ACC112 (cell line): ENCODE results near the gene NXT1.

Source experiments
- H2AFZ ChIP-seq: fragments of 200-600 bp; sonication (generic); one replicate; pipeline ENCODE4 v1.6.0; 2017; ENCODE audit warnings: antibody characterized with exemption, low read length; ENCODE audit not compliant: unreplicated experiment
- H3K27ac ChIP-seq: fragments of 200-600 bp; sonication (generic); 2 replicates; pipeline ENCODE4 v1.5.1; 2014; ENCODE audit warnings: low read depth, mild to moderate bottlenecking, antibody characterized with exemption, low read length, moderate library complexity
- H3K27me3 ChIP-seq: fragments of 200-600 bp; sonication (generic); 2 replicates; pipeline ENCODE4 v1.6.1; 2014; ENCODE audit warnings: mild to moderate bottlenecking, antibody characterized with exemption, low read length, moderate library complexity, mixed read lengths; ENCODE audit not compliant: insufficient read depth
- H3K36me3 ChIP-seq: fragments of 200-600 bp; sonication (generic); 2 replicates; pipeline ENCODE4 v1.6.1; 2016; ENCODE audit warnings: mild to moderate bottlenecking, antibody characterized with exemption, low read length, moderate library complexity, mixed read lengths; ENCODE audit not compliant: insufficient read depth
- H3K4me1 ChIP-seq: fragments of 200-600 bp; sonication (generic); one replicate; pipeline ENCODE4 v1.6.1; 2016; ENCODE audit warnings: low read length, mixed read lengths; ENCODE audit not compliant: insufficient read depth, unreplicated experiment, control insufficient read depth
- H3K4me3 ChIP-seq: fragments of 200-600 bp; sonication (generic); 2 replicates; pipeline ENCODE4 v1.5.1; 2014; ENCODE audit warnings: mild to moderate bottlenecking, low read depth, low read length
- H3K79me2 ChIP-seq: fragments of 200-600 bp; sonication (generic); one replicate; pipeline ENCODE4 v1.6.0; 2016; ENCODE audit warnings: low read length; ENCODE audit not compliant: control insufficient read depth, unreplicated experiment, insufficient read depth

NXT1 gene

DNA sequence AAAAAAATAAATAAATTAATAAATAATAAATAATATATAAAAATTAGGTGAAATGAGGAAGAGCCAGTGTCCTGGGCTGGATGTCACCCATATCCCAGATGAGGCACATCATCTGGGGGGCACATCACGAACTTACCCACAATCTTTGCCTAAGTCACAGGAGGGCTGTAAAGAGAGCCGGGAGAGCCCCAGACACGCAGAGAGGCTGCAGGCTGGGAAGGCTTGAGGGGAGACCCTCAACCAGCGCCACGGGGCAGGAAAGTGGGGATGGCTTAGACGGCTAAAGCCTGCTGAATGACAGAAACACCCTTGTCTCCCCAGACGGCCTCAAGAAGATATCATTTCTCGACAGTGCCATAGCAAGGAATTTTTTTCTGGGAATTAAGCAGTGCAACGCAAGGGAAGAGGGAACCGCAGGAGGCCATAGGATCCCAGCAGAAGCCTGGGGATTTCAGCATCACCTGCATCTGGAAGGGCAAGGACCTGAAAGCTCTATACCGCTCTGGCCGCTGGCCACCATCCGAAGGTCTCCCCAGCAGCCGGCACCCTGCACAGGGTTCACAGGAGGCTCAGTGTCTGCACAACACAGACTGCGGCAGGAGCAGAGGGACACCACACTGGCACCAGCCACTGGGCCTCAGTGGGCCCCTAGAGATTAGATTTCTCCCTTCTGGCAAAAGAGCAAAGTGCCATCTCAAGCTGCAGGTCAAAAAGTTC, 22.8 kb upstream of the NXT1 start:
- no peaks in the 10 kb centered on the region for H3K79me2 ChIP-seq
- H3K4me1 ChIP-seq, result no peaks in the 10 kb centered on the region
- no peak overlapping the region for H2AFZ ChIP-seq
- H3K36me3 ChIP-seq, result no peaks in the 10 kb centered on the region
- H3K27ac ChIP-seq, result no peak overlapping the region
- H3K4me3 ChIP-seq, result no peak overlapping the region
- H3K27me3 ChIP-seq, result no peaks in the 10 kb centered on the region; the same call in 1 of the 2 replicates

GRCh38 chr20:23331450-23332350, 18.9 kb upstream of the NXT1 start:
- Histone ChIP-seq H3K27ac (no peak overlapping the region), H3K36me3 (no peaks in the 10 kb centered on the region), H3K4me1 (no peaks in the 10 kb centered on the region), H2AFZ (no peak overlapping the region), H3K27me3 (no peaks in the 10 kb centered on the region), H3K79me2 (no peaks in the 10 kb centered on the region), H3K4me3 (no peak overlapping the region)

- no peaks in the 10 kb centered on the region for H3K79me2 ChIP-seq
- no peak overlapping the region for H2AFZ ChIP-seq
- no peaks in the 10 kb centered on the region for H3K4me1 ChIP-seq
- H3K36me3 ChIP-seq, result no peaks in the 10 kb centered on the region
- no peaks in the 10 kb centered on the region for H3K27me3 ChIP-seq
- H3K27ac ChIP-seq, result no peak overlapping the region
- H3K4me3 ChIP-seq, result no peak overlapping the region
These were observed 18.1 kb upstream of the NXT1 start for GRCh38 chr20:23332467-23332866.

GRCh38 chr20:23334111-23334510, 16.5 kb upstream of the NXT1 start:
- Histone ChIP-seq H2AFZ (no peak overlapping the region), H3K79me2 (no peaks in the 10 kb centered on the region), H3K36me3 (no peaks in the 10 kb centered on the region), H3K27me3 (no peaks in the 10 kb centered on the region), H3K4me3 (no peak overlapping the region), H3K4me1 (no peaks in the 10 kb centered on the region), H3K27ac (no peak overlapping the region)

DNA sequence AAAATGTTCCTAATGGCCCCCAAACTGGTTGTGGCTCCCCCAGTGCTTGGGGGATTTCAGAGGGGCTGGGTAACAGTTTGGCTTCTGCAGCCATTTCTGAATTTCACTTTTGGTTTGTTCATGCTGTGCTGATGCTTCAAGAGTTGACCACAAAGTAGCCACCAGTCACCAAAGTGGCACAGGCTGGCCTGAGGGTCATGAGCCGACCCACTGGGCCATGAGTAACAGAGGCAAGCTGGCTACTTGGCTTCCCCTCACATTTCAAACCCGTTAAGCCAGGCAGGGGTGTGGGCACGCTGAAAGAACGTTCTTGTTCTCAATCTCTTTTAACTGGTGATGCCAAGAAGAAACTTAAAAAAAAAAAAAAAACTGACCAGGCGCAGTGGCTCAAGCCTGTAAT, 15.1 kb upstream of the NXT1 start:
- Histone ChIP-seq H3K79me2 (no peaks in the 10 kb centered on the region), H2AFZ (no peak overlapping the region), H3K27ac (no peak overlapping the region), H3K4me1 (no peaks in the 10 kb centered on the region), H3K4me3 (no peak overlapping the region), H3K36me3 (no peaks in the 10 kb centered on the region), H3K27me3 (no peaks in the 10 kb centered on the region)

DNA sequence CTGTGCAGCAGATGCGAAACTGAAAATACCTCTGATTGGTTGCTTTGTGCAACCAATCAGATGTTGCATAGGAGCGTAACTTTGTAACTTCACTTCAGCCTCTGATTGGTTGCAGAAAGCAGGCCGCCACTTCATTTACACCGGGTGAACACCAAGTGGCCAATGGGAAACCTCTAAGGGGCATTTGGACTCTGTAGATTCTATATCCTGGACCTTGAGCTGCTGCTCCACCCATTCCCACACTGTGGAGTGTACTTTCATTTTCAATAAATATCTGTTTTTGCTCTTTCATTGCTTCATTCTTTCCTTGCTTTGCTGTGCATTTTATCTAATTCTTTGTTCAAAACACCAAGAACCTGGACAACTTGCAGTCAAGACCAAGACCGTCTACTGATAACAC, 14.1 kb upstream of the NXT1 start:
- Histone ChIP-seq H3K4me3 (no peak overlapping the region), H3K27me3 (0 out of 2 replicates have a peak, but pooled peaks cover under 1% of the 10 kb centered on the region), H3K36me3 (no peaks in the 10 kb centered on the region), H3K4me1 (no peaks in the 10 kb centered on the region), H3K27ac (no peak overlapping the region), H2AFZ (no peak overlapping the region), H3K79me2 (no peaks in the 10 kb centered on the region)

- Histone ChIP-seq H3K79me2 (no peaks in the 10 kb centered on the region), H3K36me3 (no peaks in the 10 kb centered on the region), H2AFZ (no peak overlapping the region), H3K27me3 (0 out of 2 replicates have a peak, but pooled peaks cover 6% of the 10 kb centered on the region), H3K4me1 (no peaks in the 10 kb centered on the region), H3K27ac (no peak overlapping the region), H3K4me3 (no peak overlapping the region)
These were observed 13.3 kb upstream of the NXT1 start for GRCh38 chr20:23337312-23337711.

DNA sequence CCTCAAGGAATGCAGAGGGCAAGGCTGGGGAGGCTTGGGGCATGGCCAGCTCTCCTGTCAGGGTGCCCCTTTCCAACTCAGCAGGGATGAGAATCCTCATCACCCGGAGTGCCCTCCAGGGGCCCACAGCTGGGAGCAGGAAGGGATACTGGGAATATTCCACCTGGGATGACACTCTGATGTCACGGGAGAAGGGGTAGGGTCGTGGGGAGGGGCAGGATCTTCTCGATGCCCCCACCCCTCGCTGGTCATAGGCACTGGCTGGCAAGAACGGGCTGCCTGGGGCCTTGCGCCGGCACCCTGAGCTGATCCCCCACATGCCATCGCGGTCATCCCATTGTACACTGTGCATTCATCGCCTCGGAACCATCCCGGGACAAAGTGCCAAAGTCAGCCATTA, 10.6 kb upstream of the NXT1 start:
- no peaks in the 10 kb centered on the region for H3K36me3 ChIP-seq
- H3K79me2 ChIP-seq, result no peaks in the 10 kb centered on the region
- H2AFZ ChIP-seq, result no peak overlapping the region
- H3K27ac ChIP-seq, result no peak overlapping the region
- H3K4me3 ChIP-seq, result no peak overlapping the region
- H3K4me1 ChIP-seq, result no peaks in the 10 kb centered on the region
- 0 out of 2 replicates have a peak, but pooled peaks cover 6% of the 10 kb centered on the region for H3K27me3 ChIP-seq

DNA sequence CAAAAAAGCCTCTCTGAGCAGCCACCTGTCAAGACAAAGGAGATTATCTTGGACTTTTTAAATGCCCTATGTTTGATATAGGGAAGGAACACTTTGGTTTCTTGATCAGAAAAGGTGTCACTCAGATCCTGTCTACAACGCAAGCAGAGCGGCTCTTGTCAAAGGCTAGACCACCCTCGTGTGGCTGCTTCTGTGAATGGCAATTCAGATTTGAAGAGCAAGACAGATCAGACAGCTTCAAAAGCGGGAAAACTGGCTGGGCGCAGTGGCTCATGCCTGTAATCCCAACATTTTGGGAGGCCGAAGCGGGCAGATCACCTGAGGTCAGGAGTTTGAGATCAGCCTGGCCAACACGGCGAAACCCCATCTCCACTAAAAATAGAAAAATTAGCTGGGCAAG, 10.1 kb upstream of the NXT1 start:
- Histone ChIP-seq H3K79me2 (no peaks in the 10 kb centered on the region), H3K4me3 (no peak overlapping the region), H2AFZ (no peak overlapping the region), H3K36me3 (no peaks in the 10 kb centered on the region), H3K4me1 (no peaks in the 10 kb centered on the region), H3K27me3 (0 out of 2 replicates have a peak, but pooled peaks cover 6% of the 10 kb centered on the region), H3K27ac (no peak overlapping the region)

DNA sequence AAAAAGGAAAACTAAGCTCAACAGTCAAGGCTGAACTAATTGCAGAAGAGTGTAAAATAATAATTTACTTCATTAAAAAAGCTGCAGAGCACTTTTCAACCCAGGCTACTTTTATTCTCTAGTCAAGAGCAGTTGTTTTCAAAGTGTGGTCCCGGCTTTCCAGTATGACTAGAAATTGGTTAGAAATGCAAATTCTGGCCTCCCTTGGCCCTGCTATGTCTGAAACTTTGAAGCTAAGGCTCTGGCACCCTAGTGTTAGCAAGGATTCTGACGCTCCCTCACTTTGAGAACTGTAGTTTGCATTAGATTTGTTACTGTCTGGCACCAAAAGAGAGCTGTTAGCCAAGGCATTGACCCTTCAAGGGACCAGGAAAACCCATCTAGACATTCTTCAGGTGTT, 9.5 kb upstream of the NXT1 start:
- Histone ChIP-seq H2AFZ (no peak overlapping the region), H3K27ac (no peak overlapping the region), H3K79me2 (no peaks in the 10 kb centered on the region), H3K4me1 (no peaks in the 10 kb centered on the region), H3K36me3 (no peaks in the 10 kb centered on the region), H3K4me3 (no peak overlapping the region), H3K27me3 (0 out of 2 replicates have a peak, but pooled peaks cover 6% of the 10 kb centered on the region)
